WTC11 (cell line): ENCODE measurements around the gene CDC25B. TPM values are rescaled to one million over a fixed set of nuclear protein-coding genes. Genes with fewer than 3 reads are reported as not detected.

Experiments used
- ATAC-seq: fragments of 200-7000 bp; cut with Tn5 transposase; 2 replicates; pipeline ENCODE4 v1.10.0; 2021; ENCODE audit warnings: mild to moderate bottlenecking, moderate library complexity
- CTCF ChIA-PET: fragments of 300-600 bp; sonication (Branson Sonifier 250); formaldehyde crosslinking; loops from one replicate; lab custom pipeline; 2021; ENCODE audit warnings: antibody characterized with exemption; lab: Charles Lee
- POLR2A ChIA-PET: fragments of 350-600 bp; sonication (Branson Sonifier 250); formaldehyde crosslinking; loops from one replicate; lab custom pipeline; 2021; ENCODE audit warnings: antibody characterized with exemption; lab: Charles Lee
- DNase-seq: peaks from one replicate; pipeline ENCODE4 v3.0.0; 2021; ENCODE audit warnings: low spot score
- H3K27ac Mint-ChIP-seq: 2 replicates; pipeline ENCODE4 v1.8.0; 2021; ENCODE audit warnings: mixed read lengths
- H3K27me3 Mint-ChIP-seq: 2 replicates; pipeline ENCODE4 v1.8.0; 2021; ENCODE audit warnings: low read depth, mild to moderate bottlenecking, moderate library complexity, mixed read lengths
- H3K36me3 Mint-ChIP-seq: 2 replicates; pipeline ENCODE4 v1.8.0; 2021; ENCODE audit warnings: mixed read lengths
- H3K4me1 Mint-ChIP-seq: 2 replicates; pipeline ENCODE4 v1.8.0; 2022; ENCODE audit warnings: mixed read lengths
- H3K4me3 Mint-ChIP-seq: 2 replicates; pipeline ENCODE4 v1.8.0; 2021; ENCODE audit warnings: mild to moderate bottlenecking, moderate library complexity, mixed read lengths
- H3K9me3 Mint-ChIP-seq: 2 replicates; pipeline ENCODE4 v1.8.0; 2021; ENCODE audit warnings: mixed read lengths
- ELF4 ChIP-seq: sonication (generic); formaldehyde crosslinking; IDR thresholded peaks from 2 replicates; pipeline ENCODE4 v1.8.1; 2022; ENCODE audit warnings: low read depth, mild to moderate bottlenecking, moderate library complexity, missing genetic modification reagents
- FOXP1 ChIP-seq: sonication (generic); formaldehyde crosslinking; IDR thresholded peaks from 2 replicates; pipeline ENCODE4 v1.8.0; 2022; ENCODE audit warnings: missing genetic modification reagents, mild to moderate bottlenecking, moderate library complexity, borderline replicate concordance
- GABPB1 ChIP-seq: sonication (generic); formaldehyde crosslinking; IDR thresholded peaks from 2 replicates; pipeline ENCODE4 v1.8.1; 2023; ENCODE audit warnings: mild to moderate bottlenecking, missing genetic modification reagents
- JAZF1 ChIP-seq: fragments of 250-450 bp; sonication (Bioruptor Pico); IDR thresholded peaks from 2 replicates; pipeline ENCODE4 v1.9.0; 2021; ENCODE audit warnings: moderate library complexity, mild to moderate bottlenecking, inconsistent platforms
- MYBL2 ChIP-seq: sonication (generic); formaldehyde crosslinking; IDR thresholded peaks from 2 replicates; pipeline ENCODE4 v1.8.1; 2023; ENCODE audit warnings: mild to moderate bottlenecking, moderate library complexity, missing genetic modification reagents
- NFE2L1 ChIP-seq: sonication (generic); formaldehyde crosslinking; IDR thresholded peaks from 2 replicates; pipeline ENCODE4 v1.8.1; 2023; ENCODE audit warnings: missing genetic modification reagents
- NR3C1 ChIP-seq: sonication (generic); formaldehyde crosslinking; conservative IDR thresholded peaks from 2 replicates; pipeline ENCODE4 v1.8.1; 2023; ENCODE audit warnings: low read depth, mild to moderate bottlenecking, missing genetic modification reagents
- SMAD4 ChIP-seq: sonication (generic); formaldehyde crosslinking; IDR thresholded peaks from 2 replicates; pipeline ENCODE4 v1.8.0; 2022; ENCODE audit warnings: mild to moderate bottlenecking, missing genetic modification reagents
- TCF7 ChIP-seq: sonication (generic); formaldehyde crosslinking; IDR thresholded peaks from 2 replicates; pipeline ENCODE4 v1.8.0; 2022; ENCODE audit warnings: mild to moderate bottlenecking, low read depth, missing genetic modification reagents, moderate library complexity
- ZBTB21 ChIP-seq: sonication (generic); formaldehyde crosslinking; IDR thresholded peaks from 2 replicates; pipeline ENCODE4 v1.8.1; 2023; ENCODE audit warnings: mild to moderate bottlenecking, missing genetic modification reagents, borderline replicate concordance
- ZNF121 ChIP-seq: sonication (generic); formaldehyde crosslinking; IDR thresholded peaks from 2 replicates; pipeline ENCODE4 v1.8.0; 2023; ENCODE audit warnings: missing genetic modification reagents
- ZNF232 ChIP-seq: sonication (generic); formaldehyde crosslinking; IDR thresholded peaks from 2 replicates; pipeline ENCODE4 v1.8.0; 2022; ENCODE audit warnings: mild to moderate bottlenecking, missing genetic modification reagents
- ZNF317 ChIP-seq: sonication (generic); formaldehyde crosslinking; IDR thresholded peaks from 2 replicates; pipeline ENCODE4 v1.8.1; 2023; ENCODE audit warnings: low read depth, mild to moderate bottlenecking, moderate library complexity, missing genetic modification reagents, borderline replicate concordance
- ZNF396 ChIP-seq: fragments of 250-450 bp; sonication (Bioruptor Pico); IDR thresholded peaks from 2 replicates; pipeline ENCODE4 v1.8.0; 2021; ENCODE audit warnings: mild to moderate bottlenecking, moderate library complexity, borderline replicate concordance
- ZNF671 ChIP-seq: fragments of 250-450 bp; sonication (Bioruptor Pico); IDR thresholded peaks from 2 replicates; pipeline ENCODE4 v1.8.0; 2021; ENCODE audit warnings: mild to moderate bottlenecking
- total RNA-seq: library from RNA; stranded (reverse); gene quantifications from 3 replicates; pipeline ENCODE4 v1.2.3, GENCODE V29; 2021
- TF ChIP-seq, protein P1 (sequence below): sonication (generic); formaldehyde crosslinking; IDR thresholded peaks from 2 replicates; pipeline ENCODE4 v1.8.0; 2022; ENCODE audit warnings: mild to moderate bottlenecking, missing genetic modification reagents
- TF ChIP-seq, protein P2 (sequence below): sonication (generic); formaldehyde crosslinking; IDR thresholded peaks from 2 replicates; pipeline ENCODE4 v1.8.1; 2023; ENCODE audit warnings: mild to moderate bottlenecking, missing genetic modification reagents, borderline replicate concordance
- TF ChIP-seq, protein P3 (sequence below): fragments of 250-450 bp; sonication (Bioruptor Pico); IDR thresholded peaks from 2 replicates; pipeline ENCODE4 v1.8.0; 2021; ENCODE audit warnings: mild to moderate bottlenecking
- TF ChIP-seq, protein P4 (sequence below): sonication (generic); formaldehyde crosslinking; IDR thresholded peaks from 2 replicates; pipeline ENCODE4 v1.8.1; 2023; ENCODE audit warnings: mild to moderate bottlenecking, missing genetic modification reagents
- TF ChIP-seq, protein P5 (sequence below): sonication (generic); formaldehyde crosslinking; IDR thresholded peaks from 2 replicates; pipeline ENCODE4 v1.8.0; 2022; ENCODE audit warnings: mild to moderate bottlenecking, missing genetic modification reagents
- TF ChIP-seq, protein P6 (sequence below): fragments of 250-450 bp; sonication (Bioruptor Pico); IDR thresholded peaks from 2 replicates; pipeline ENCODE4 v2.1.2; 2022; ENCODE audit warnings: mild to moderate bottlenecking, moderate library complexity
- TF ChIP-seq, protein P7 (sequence below): sonication (generic); formaldehyde crosslinking; IDR thresholded peaks from 2 replicates; pipeline ENCODE4 v1.8.1; 2023; ENCODE audit warnings: mild to moderate bottlenecking, moderate library complexity, missing genetic modification reagents

Gene CDC25B
- total RNA-seq, 1 experiment from 2014 or later: 37.4 TPM

DNA sequence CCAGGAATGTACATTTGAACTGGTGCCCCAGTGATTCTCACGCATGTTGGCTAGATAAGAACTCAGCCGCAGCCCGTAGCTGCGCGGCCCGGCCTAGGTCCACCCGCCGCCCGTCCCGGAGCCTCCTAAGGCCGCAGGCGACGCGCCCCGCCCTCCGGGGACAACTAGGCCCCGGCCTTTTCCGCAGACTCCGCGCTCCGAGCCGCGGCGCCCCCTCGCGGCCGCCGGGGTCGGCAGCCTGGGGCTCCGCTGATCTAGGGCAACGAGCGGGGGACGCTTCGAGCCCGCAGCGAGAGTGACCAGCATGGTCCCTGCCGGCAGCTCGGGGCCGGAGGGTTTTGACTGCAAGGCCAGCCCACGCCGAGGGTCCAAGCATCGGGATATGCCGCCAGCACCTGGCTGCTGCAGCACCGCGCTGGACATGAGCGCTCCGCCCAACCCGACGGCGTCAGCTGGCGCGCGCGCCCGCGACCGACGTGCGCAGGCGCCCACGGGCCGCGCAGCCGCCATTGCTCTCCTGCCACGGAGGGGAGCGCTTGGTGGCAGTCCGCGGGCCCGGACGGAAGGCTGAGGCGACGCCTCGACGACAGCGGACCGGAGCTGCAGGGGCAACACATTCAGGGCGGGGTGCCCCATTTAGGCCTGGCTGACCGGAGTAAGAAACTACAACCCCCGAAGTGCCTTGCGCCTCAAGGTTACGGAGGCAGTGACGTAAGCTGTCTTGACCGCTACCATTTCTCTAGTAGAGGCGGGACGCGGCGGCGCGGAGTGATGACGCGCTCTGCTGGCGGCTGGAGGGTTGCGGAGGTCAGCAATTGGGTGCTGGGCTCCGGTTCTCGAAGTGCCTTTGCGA is 24.2 kb downstream of the CDC25B start, which contains the start of gene AP5S1:
AP5S1 (plus strand) TSS at position 500 of the 853 bp plus-strand sequence. CDS start 1,571 bp downstream, outside the sequence.
- Mint-ChIP-seq H3K36me3 (no peaks in the 10 kb centered on the region), H3K9me3 (no peaks in the 10 kb centered on the region), H3K4me1 (peaks cover 28% of the 10 kb centered on the region), H3K27me3 (no peaks in the 10 kb centered on the region), H3K4me3 (peak within 1 kb of the TSS; percentile 78), H3K27ac (peak within 1 kb of the TSS; percentile 97)
- POLR2A ChIA-PET: interaction anchor here (1.0 to 1.3 kb wide), 3 partner anchors 20 to 43 kb away, joined by 3 to 5 read pairs (median 4); no protein-coding TSS in a partner anchor
- CTCF ChIA-PET: interaction anchor here (0.6 to 6.6 kb wide), 28 partner anchors 8 to 272 kb away, joined by 3 to 92 read pairs (median 5); partner anchors contain the start of genes ADISSP, CDC25B, CENPB and MAVS
- ATAC-seq (peak; percentile 80), DNase-seq (peak; percentile 99)
- TF ChIP-seq NFE2L1 (CRISPR knock-in tag) (peak; percentile 71; the same call in 1 of the 2 replicates), JAZF1 (CRISPR knock-in tag) (no peak), ZNF396 (CRISPR knock-in tag) (no peak), GABPB1 (CRISPR knock-in tag) (peak; percentile 82), ZNF317 (CRISPR knock-in tag) (0 out of 2 replicates have a peak, but pooled peaks have one; percentile 37), ZNF232 (CRISPR knock-in tag) (0 out of 2 replicates have a peak, but pooled peaks have one; percentile 42), FOXP1 (peak; percentile 57; the same call in 1 of the 2 replicates), SMAD4 (no peak), ELF4 (CRISPR knock-in tag) (peak; percentile 65; the same call in 1 of the 2 replicates), ZNF671 (no peak), MYBL2 (peak; percentile 52; the same call in 1 of the 2 replicates), ZBTB21 (CRISPR knock-in tag) (no peak), TCF7 (CRISPR knock-in tag) (0 out of 2 replicates have a peak, but pooled peaks have one; percentile 63), ZNF121 (CRISPR knock-in tag) (no peak), NR3C1 (CRISPR knock-in tag) (no peak)
- TF ChIP-seq, protein P1, sequence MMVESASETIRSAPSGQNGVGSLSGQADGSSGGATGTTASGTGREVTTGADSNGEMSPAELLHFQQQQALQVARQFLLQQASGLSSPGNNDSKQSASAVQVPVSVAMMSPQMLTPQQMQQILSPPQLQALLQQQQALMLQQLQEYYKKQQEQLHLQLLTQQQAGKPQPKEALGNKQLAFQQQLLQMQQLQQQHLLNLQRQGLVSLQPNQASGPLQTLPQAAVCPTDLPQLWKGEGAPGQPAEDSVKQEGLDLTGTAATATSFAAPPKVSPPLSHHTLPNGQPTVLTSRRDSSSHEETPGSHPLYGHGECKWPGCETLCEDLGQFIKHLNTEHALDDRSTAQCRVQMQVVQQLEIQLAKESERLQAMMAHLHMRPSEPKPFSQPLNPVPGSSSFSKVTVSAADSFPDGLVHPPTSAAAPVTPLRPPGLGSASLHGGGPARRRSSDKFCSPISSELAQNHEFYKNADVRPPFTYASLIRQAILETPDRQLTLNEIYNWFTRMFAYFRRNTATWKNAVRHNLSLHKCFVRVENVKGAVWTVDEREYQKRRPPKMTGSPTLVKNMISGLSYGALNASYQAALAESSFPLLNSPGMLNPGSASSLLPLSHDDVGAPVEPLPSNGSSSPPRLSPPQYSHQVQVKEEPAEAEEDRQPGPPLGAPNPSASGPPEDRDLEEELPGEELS (CRISPR knock-in tag): peak; percentile 35; the same call in 1 of the 2 replicates
- TF ChIP-seq, protein P2, sequence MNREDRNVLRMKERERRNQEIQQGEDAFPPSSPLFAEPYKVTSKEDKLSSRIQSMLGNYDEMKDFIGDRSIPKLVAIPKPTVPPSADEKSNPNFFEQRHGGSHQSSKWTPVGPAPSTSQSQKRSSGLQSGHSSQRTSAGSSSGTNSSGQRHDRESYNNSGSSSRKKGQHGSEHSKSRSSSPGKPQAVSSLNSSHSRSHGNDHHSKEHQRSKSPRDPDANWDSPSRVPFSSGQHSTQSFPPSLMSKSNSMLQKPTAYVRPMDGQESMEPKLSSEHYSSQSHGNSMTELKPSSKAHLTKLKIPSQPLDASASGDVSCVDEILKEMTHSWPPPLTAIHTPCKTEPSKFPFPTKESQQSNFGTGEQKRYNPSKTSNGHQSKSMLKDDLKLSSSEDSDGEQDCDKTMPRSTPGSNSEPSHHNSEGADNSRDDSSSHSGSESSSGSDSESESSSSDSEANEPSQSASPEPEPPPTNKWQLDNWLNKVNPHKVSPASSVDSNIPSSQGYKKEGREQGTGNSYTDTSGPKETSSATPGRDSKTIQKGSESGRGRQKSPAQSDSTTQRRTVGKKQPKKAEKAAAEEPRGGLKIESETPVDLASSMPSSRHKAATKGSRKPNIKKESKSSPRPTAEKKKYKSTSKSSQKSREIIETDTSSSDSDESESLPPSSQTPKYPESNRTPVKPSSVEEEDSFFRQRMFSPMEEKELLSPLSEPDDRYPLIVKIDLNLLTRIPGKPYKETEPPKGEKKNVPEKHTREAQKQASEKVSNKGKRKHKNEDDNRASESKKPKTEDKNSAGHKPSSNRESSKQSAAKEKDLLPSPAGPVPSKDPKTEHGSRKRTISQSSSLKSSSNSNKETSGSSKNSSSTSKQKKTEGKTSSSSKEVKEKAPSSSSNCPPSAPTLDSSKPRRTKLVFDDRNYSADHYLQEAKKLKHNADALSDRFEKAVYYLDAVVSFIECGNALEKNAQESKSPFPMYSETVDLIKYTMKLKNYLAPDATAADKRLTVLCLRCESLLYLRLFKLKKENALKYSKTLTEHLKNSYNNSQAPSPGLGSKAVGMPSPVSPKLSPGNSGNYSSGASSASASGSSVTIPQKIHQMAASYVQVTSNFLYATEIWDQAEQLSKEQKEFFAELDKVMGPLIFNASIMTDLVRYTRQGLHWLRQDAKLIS (CRISPR knock-in tag): no peak
- TF ChIP-seq, protein P3, sequence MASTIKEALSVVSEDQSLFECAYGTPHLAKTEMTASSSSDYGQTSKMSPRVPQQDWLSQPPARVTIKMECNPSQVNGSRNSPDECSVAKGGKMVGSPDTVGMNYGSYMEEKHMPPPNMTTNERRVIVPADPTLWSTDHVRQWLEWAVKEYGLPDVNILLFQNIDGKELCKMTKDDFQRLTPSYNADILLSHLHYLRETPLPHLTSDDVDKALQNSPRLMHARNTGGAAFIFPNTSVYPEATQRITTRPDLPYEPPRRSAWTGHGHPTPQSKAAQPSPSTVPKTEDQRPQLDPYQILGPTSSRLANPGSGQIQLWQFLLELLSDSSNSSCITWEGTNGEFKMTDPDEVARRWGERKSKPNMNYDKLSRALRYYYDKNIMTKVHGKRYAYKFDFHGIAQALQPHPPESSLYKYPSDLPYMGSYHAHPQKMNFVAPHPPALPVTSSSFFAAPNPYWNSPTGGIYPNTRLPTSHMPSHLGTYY: no peak
- TF ChIP-seq, protein P4, sequence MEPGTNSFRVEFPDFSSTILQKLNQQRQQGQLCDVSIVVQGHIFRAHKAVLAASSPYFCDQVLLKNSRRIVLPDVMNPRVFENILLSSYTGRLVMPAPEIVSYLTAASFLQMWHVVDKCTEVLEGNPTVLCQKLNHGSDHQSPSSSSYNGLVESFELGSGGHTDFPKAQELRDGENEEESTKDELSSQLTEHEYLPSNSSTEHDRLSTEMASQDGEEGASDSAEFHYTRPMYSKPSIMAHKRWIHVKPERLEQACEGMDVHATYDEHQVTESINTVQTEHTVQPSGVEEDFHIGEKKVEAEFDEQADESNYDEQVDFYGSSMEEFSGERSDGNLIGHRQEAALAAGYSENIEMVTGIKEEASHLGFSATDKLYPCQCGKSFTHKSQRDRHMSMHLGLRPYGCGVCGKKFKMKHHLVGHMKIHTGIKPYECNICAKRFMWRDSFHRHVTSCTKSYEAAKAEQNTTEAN: no peak; the same call in 1 of the 2 replicates
- TF ChIP-seq, protein P5, sequence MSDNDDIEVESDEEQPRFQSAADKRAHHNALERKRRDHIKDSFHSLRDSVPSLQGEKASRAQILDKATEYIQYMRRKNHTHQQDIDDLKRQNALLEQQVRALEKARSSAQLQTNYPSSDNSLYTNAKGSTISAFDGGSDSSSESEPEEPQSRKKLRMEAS: peak; percentile 59; the same call in 1 of the 2 replicates
- TF ChIP-seq, protein P6, sequence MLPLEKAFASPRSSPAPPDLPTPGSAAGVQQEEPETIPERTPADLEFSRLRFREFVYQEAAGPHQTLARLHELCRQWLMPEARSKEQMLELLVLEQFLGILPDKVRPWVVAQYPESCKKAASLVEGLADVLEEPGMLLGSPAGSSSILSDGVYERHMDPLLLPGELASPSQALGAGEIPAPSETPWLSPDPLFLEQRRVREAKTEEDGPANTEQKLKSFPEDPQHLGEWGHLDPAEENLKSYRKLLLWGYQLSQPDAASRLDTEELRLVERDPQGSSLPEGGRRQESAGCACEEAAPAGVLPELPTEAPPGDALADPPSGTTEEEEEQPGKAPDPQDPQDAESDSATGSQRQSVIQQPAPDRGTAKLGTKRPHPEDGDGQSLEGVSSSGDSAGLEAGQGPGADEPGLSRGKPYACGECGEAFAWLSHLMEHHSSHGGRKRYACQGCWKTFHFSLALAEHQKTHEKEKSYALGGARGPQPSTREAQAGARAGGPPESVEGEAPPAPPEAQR: no peak
- TF ChIP-seq, protein P7, sequence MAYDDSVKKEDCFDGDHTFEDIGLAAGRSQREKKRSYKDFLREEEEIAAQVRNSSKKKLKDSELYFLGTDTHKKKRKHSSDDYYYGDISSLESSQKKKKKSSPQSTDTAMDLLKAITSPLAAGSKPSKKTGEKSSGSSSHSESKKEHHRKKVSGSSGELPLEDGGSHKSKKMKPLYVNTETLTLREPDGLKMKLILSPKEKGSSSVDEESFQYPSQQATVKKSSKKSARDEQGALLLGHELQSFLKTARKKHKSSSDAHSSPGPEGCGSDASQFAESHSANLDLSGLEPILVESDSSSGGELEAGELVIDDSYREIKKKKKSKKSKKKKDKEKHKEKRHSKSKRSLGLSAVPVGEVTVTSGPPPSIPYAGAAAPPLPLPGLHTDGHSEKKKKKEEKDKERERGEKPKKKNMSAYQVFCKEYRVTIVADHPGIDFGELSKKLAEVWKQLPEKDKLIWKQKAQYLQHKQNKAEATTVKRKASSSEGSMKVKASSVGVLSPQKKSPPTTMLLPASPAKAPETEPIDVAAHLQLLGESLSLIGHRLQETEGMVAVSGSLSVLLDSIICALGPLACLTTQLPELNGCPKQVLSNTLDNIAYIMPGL (CRISPR knock-in tag): peak; percentile 99
